ENCODE results near the gene GBP2. TPM values are rescaled to one million over a fixed set of nuclear protein-coding genes. Genes with fewer than 3 reads are reported as not detected.
"Not testable (repeated sequence)": the region's sequence is repeated elsewhere in the genome, so short reads cannot be mapped to it uniquely, and the experiment has no call there.

Gene GBP2
- total RNA-seq, 1 experiment from 2014 or later: 0.24 TPM

GRCh38 chr1:89085781-89086180, 40.1 kb downstream of the GBP2 start:
- TF ChIP-seq, protein P1, sequence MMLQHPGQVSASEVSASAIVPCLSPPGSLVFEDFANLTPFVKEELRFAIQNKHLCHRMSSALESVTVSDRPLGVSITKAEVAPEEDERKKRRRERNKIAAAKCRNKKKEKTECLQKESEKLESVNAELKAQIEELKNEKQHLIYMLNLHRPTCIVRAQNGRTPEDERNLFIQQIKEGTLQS (CRISPR knock-in tag; conservative IDR thresholded peaks at IDR 0.05): no peak
- TF ChIP-seq ZBTB21 (CRISPR knock-in tag; IDR thresholded peaks at IDR 0.05; ENCODE audit: borderline replicate concordance): no peak
- TF ChIP-seq, protein P2, sequence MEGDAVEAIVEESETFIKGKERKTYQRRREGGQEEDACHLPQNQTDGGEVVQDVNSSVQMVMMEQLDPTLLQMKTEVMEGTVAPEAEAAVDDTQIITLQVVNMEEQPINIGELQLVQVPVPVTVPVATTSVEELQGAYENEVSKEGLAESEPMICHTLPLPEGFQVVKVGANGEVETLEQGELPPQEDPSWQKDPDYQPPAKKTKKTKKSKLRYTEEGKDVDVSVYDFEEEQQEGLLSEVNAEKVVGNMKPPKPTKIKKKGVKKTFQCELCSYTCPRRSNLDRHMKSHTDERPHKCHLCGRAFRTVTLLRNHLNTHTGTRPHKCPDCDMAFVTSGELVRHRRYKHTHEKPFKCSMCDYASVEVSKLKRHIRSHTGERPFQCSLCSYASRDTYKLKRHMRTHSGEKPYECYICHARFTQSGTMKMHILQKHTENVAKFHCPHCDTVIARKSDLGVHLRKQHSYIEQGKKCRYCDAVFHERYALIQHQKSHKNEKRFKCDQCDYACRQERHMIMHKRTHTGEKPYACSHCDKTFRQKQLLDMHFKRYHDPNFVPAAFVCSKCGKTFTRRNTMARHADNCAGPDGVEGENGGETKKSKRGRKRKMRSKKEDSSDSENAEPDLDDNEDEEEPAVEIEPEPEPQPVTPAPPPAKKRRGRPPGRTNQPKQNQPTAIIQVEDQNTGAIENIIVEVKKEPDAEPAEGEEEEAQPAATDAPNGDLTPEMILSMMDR (IDR thresholded peaks at IDR 0.05): peak; percentile 72
- CTCF ChIA-PET: interaction anchor here (0.5 to 1.2 kb wide), 44 partner anchors 13 to 1506 kb away, joined by 3 to 43 read pairs (median 4); partner anchors contain the start of genes GBP2, GBP4, GBP5 and GBP6
- Mint-ChIP-seq H3K4me3 (no peak overlapping the region), H3K36me3 (peaks cover 5% of the 10 kb centered on the region), H3K4me1 (peaks cover 16% of the 10 kb centered on the region), H3K27me3 (ENCODE audit: low read depth) (no peaks in the 10 kb centered on the region), H3K27ac (no peak overlapping the region), H3K9me3 (peaks cover 13% of the 10 kb centered on the region)
- POLR2A ChIA-PET: no interaction called here
- peak; percentile 54 for DNase-seq (ENCODE audit: low spot score)
- peak; percentile 81 for ATAC-seq

- DNase-seq (ENCODE audit: low spot score) (no peak), ATAC-seq (no peak)
- ChIA-PET CTCF (no interaction called here), POLR2A (no interaction called here)
- H3K4me3 Mint-ChIP-seq: no peak overlapping the region
- H3K9me3 Mint-ChIP-seq: peaks cover 58% of the 10 kb centered on the region
- peaks cover 30% of the 10 kb centered on the region for H3K36me3 Mint-ChIP-seq
- H3K27me3 Mint-ChIP-seq (ENCODE audit: low read depth): peaks cover 6% of the 10 kb centered on the region
- H3K4me1 Mint-ChIP-seq: peaks cover 2% of the 10 kb centered on the region
- H3K27ac Mint-ChIP-seq: no peak overlapping the region
- TF ChIP-seq IRF1 (CRISPR knock-in tag; IDR thresholded peaks at IDR 0.05) (no peak), TEAD4 (CRISPR knock-in tag; IDR thresholded peaks at IDR 0.05) (no peak), ETV6 (CRISPR knock-in tag; IDR thresholded peaks at IDR 0.05) (no peak), FOXJ3 (CRISPR knock-in tag; IDR thresholded peaks at IDR 0.05; ENCODE audit: borderline replicate concordance) (no peak)
- TF ChIP-seq, protein P2 (IDR thresholded peaks at IDR 0.05): no peak
These were observed 44.9 kb downstream of the GBP2 start for GRCh38 chr1:89081005-89081404.

- H3K27me3 Mint-ChIP-seq (ENCODE audit: low read depth); ATAC-seq; H3K4me3 Mint-ChIP-seq; POLR2A ChIA-PET; H3K27ac Mint-ChIP-seq; DNase-seq (ENCODE audit: low spot score); H3K4me1 Mint-ChIP-seq; CTCF ChIA-PET: not testable (repeated sequence)
- peaks cover 60% of the 10 kb centered on the region for H3K9me3 Mint-ChIP-seq
- H3K36me3 Mint-ChIP-seq: peaks cover 30% of the 10 kb centered on the region
These were observed 45.8 kb downstream of the GBP2 start for GRCh38 chr1:89080068-89080467.

- H3K36me3 Mint-ChIP-seq; POLR2A ChIA-PET; H3K27ac Mint-ChIP-seq; H3K4me3 Mint-ChIP-seq; H3K4me1 Mint-ChIP-seq; H3K27me3 Mint-ChIP-seq (ENCODE audit: low read depth); DNase-seq (ENCODE audit: low spot score): not testable (repeated sequence)
- peak; percentile 22; the same call in 1 of the 2 replicates for ATAC-seq
- peaks cover 17% of the 10 kb centered on the region for H3K9me3 Mint-ChIP-seq
- CTCF ChIA-PET: interaction anchor here (1.0 kb wide), 1 partner anchor 13 kb away, joined by 5 read pairs; no protein-coding TSS in a partner anchor
These were observed 53.3 kb downstream of the GBP2 start for GRCh38 chr1:89072466-89073065.

DNA sequence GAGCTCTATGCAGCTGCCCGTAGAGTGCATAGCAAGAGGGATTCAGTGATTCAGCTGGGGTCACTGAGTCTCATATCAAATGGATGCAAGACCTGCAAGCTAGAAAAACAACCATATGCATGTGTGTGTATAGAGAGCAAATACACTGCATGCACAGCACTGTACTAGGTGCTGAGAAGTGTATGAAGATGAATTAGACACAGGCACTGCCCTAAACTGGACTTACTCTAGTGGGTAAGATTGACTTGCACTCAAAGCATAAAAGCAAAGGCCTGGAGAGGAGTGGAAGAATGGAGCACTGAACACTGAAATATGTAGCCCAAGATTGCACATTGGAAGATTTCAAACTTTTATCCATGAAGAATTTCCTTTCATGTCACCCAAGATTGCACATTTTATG, 55.4 kb downstream of the GBP2 start:
- POLR2A ChIA-PET: no interaction called here
- H3K4me3 Mint-ChIP-seq: no peak overlapping the region
- no peak overlapping the region for H3K27ac Mint-ChIP-seq
- no peaks in the 10 kb centered on the region for H3K36me3 Mint-ChIP-seq
- no peaks in the 10 kb centered on the region; the same call in 1 of the 2 replicates for H3K9me3 Mint-ChIP-seq
- ATAC-seq (no peak), DNase-seq (ENCODE audit: low spot score) (no peak)
- H3K27me3 Mint-ChIP-seq (ENCODE audit: low read depth): no peaks in the 10 kb centered on the region
- no peaks in the 10 kb centered on the region for H3K4me1 Mint-ChIP-seq
- CTCF ChIA-PET: interaction anchor here (1.3 kb wide), 1 partner anchor 15 kb away, joined by 4 read pairs; no protein-coding TSS in a partner anchor
- TF ChIP-seq SOX15 (CRISPR knock-in tag; IDR thresholded peaks at IDR 0.05) (no peak), NR1H2 (CRISPR knock-in tag; IDR thresholded peaks at IDR 0.05) (no peak), KAT7 (CRISPR knock-in tag; IDR thresholded peaks at IDR 0.05; ENCODE audit: borderline replicate concordance) (no peak), CREB1 (CRISPR knock-in tag; IDR thresholded peaks at IDR 0.05) (no peak), ZNF396 (CRISPR knock-in tag; IDR thresholded peaks at IDR 0.05; ENCODE audit: borderline replicate concordance) (no peak), ZMAT4 (CRISPR knock-in tag; IDR thresholded peaks at IDR 0.05) (no peak), RELA (CRISPR knock-in tag; IDR thresholded peaks at IDR 0.05; ENCODE audit: borderline replicate concordance) (no peak), TEAD4 (CRISPR knock-in tag; IDR thresholded peaks at IDR 0.05) (no peak), TP53 (CRISPR knock-in tag; IDR thresholded peaks at IDR 0.05) (no peak), RORB (CRISPR knock-in tag; IDR thresholded peaks at IDR 0.05) (no peak), MXD4 (CRISPR knock-in tag; IDR thresholded peaks at IDR 0.05; ENCODE audit: borderline replicate concordance) (no peak), ZNF219 (CRISPR knock-in tag; IDR thresholded peaks at IDR 0.05; ENCODE audit: borderline replicate concordance) (no peak), ZNF671 (CRISPR knock-in tag; IDR thresholded peaks at IDR 0.05) (no peak)
- TF ChIP-seq, protein P3, sequence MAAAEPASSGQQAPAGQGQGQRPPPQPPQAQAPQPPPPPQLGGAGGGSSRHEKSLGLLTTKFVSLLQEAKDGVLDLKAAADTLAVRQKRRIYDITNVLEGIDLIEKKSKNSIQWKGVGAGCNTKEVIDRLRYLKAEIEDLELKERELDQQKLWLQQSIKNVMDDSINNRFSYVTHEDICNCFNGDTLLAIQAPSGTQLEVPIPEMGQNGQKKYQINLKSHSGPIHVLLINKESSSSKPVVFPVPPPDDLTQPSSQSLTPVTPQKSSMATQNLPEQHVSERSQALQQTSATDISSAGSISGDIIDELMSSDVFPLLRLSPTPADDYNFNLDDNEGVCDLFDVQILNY (CRISPR knock-in tag; IDR thresholded peaks at IDR 0.05): no peak
